GM23338 (cell line): ENCODE results near the gene MARCHF2. TPM values are rescaled to one million over a fixed set of nuclear protein-coding genes. Genes with fewer than 3 reads are reported as not detected.

Source experiments
- ATAC-seq: fragments of 200-7000 bp; cut with Tn5 transposase; 3 replicates; pipeline ENCODE4 v1.9.1; 2020
- DNase-seq: peaks from one replicate; pipeline ENCODE4 v3.0.0-alpha.2; 2015; ENCODE audit warnings: low spot score
- H2AFZ ChIP-seq: fragments of 200-600 bp; sonication (generic); 2 replicates; pipeline ENCODE4 v1.8.0; 2016; ENCODE audit warnings: antibody characterized with exemption, mild to moderate bottlenecking, moderate library complexity
- H3F3A ChIP-seq: fragments of 200-600 bp; sonication (generic); replicated peaks from 2 replicates; pipeline ENCODE4 v1.8.0; 2017; ENCODE audit warnings: antibody characterized with exemption, mixed run types, low read depth
- H3K27ac ChIP-seq: fragments of 200-600 bp; sonication (generic); 2 replicates; pipeline ENCODE4 v1.6.1; 2016; ENCODE audit warnings: low read depth
- H3K27me3 ChIP-seq: fragments of 200-600 bp; sonication (generic); 2 replicates; pipeline ENCODE4 v1.8.0; 2016; ENCODE audit warnings: mild to moderate bottlenecking, mixed run types, moderate library complexity; ENCODE audit not compliant: insufficient read depth
- H3K36me3 ChIP-seq: fragments of 200-600 bp; sonication (generic); 2 replicates; pipeline ENCODE4 v1.8.0; 2016; ENCODE audit warnings: mild to moderate bottlenecking; ENCODE audit not compliant: insufficient read depth
- H3K4me1 ChIP-seq: fragments of 200-600 bp; sonication (generic); 2 replicates; pipeline ENCODE4 v1.8.0; 2016; ENCODE audit warnings: mild to moderate bottlenecking, moderate library complexity; ENCODE audit not compliant: insufficient read depth
- H3K4me2 ChIP-seq: fragments of 200-600 bp; sonication (generic); 2 replicates; pipeline ENCODE4 v1.7.1; 2017; ENCODE audit warnings: mixed run types
- H3K4me3 ChIP-seq: fragments of 200-600 bp; sonication (generic); 2 replicates; pipeline ENCODE4 v1.6.1; 2016; ENCODE audit warnings: mixed run types
- H3K79me2 ChIP-seq: fragments of 200-600 bp; sonication (generic); replicated peaks from 2 replicates; pipeline ENCODE4 v1.8.0; 2017; ENCODE audit warnings: mild to moderate bottlenecking; ENCODE audit not compliant: insufficient read depth
- H3K9me2 ChIP-seq: fragments of 200-600 bp; sonication (generic); 2 replicates; pipeline ENCODE4 v1.8.0; 2017; ENCODE audit not compliant: insufficient read depth
- H4K20me1 ChIP-seq: fragments of 200-600 bp; sonication (generic); replicated peaks from 2 replicates; pipeline ENCODE4 v1.8.0; 2017; ENCODE audit warnings: mild to moderate bottlenecking; ENCODE audit not compliant: insufficient read depth
- H3K27ac Mint-ChIP-seq: 2 replicates; pipeline ENCODE4 v1.8.0; 2020; ENCODE audit warnings: inconsistent platforms, mild to moderate bottlenecking, moderate library complexity, mixed read lengths
- H3K27me3 Mint-ChIP-seq: 3 replicates; pipeline ENCODE4 v1.8.0; 2022; ENCODE audit warnings: low read depth, mild to moderate bottlenecking, moderate library complexity, mixed read lengths, inconsistent platforms; ENCODE audit not compliant: insufficient read depth, poor library complexity
- H3K36me3 Mint-ChIP-seq: 3 replicates; pipeline ENCODE4 v1.8.0; 2021; ENCODE audit warnings: low read depth, mild to moderate bottlenecking, inconsistent platforms, moderate library complexity, mixed read lengths
- H3K4me1 Mint-ChIP-seq: 3 replicates; pipeline ENCODE4 v1.8.0; 2020; ENCODE audit warnings: mild to moderate bottlenecking, inconsistent platforms, mixed read lengths
- H3K4me3 Mint-ChIP-seq: 3 replicates; pipeline ENCODE4 v1.8.0; 2021; ENCODE audit warnings: moderate library complexity, mild to moderate bottlenecking, inconsistent platforms, mixed read lengths
- H3K9me3 Mint-ChIP-seq: 3 replicates; pipeline ENCODE4 v1.8.0; 2020; ENCODE audit warnings: moderate library complexity, mild to moderate bottlenecking, inconsistent platforms, mixed read lengths
- CTCF ChIP-seq, 2 experiments: fragments of 200-600 bp in 1 of 2; sonication (generic) in 1 of 2; conservative IDR thresholded peaks; 2 replicates each; pipeline versions ENCODE4 v1.5.1 to v1.6.1; 2016 to 2017; ENCODE audit warnings: antibody characterized with exemption in 2 of 2, low read depth in 2 of 2, mild to moderate bottlenecking in 2 of 2, moderate library complexity in 1 of 2
- ETS1 ChIP-seq: IDR thresholded peaks from 2 replicates; pipeline ENCODE4 v1.6.1; 2016; ENCODE audit warnings: antibody characterized with exemption
- EZH2phosphoT487 ChIP-seq: fragments of 200-600 bp; sonication (generic); IDR thresholded peaks from one replicate; pipeline ENCODE4 v1.8.1; 2018; ENCODE audit warnings: antibody characterized with exemption; ENCODE audit not compliant: unreplicated experiment
- JUNB ChIP-seq: IDR thresholded peaks from one replicate; pipeline ENCODE4 v1.6.1; 2016; ENCODE audit warnings: antibody characterized with exemption; ENCODE audit not compliant: unreplicated experiment
- POLR2AphosphoS5 ChIP-seq: IDR thresholded peaks from 2 replicates; pipeline ENCODE4 v1.6.1; 2016; ENCODE audit warnings: antibody characterized with exemption, low read depth
- STAT1 ChIP-seq: IDR thresholded peaks from one replicate; pipeline ENCODE4 v1.6.1; 2016; ENCODE audit warnings: antibody characterized with exemption; ENCODE audit not compliant: unreplicated experiment
- ZNF114 ChIP-seq: fragments of 250-450 bp; sonication (Bioruptor Pico); IDR thresholded peaks from 2 replicates; pipeline ENCODE4 v1.5.0; 2020; ENCODE audit warnings: mild to moderate bottlenecking, moderate library complexity
- ZNF462 ChIP-seq: fragments of 250-450 bp; sonication (Bioruptor Pico); IDR thresholded peaks from 2 replicates; pipeline ENCODE4 v1.5.0; 2020; ENCODE audit warnings: mild to moderate bottlenecking, moderate library complexity
- polyA plus RNA-seq: library from polyadenylated mRNA; unstranded; fragments of >200 nt; fragmentation: Nextera tagmentation; extraction: Ambion mirVana; gene quantifications from 2 replicates; pipeline ENCODE4 v1.2.1, GENCODE V29; 2016
- total RNA-seq: library from RNA; depleted of rRNA; stranded (reverse); fragments of >200 nt; shearing (Covaris generic); gene quantifications from 2 replicates; pipeline ENCODE4 v1.2.3, GENCODE V29; 2014

Gene MARCHF2
- total and polyA plus RNA-seq, 2 experiments from 2014 or later: 18.9 to 50.1 TPM

- peaks cover 68% of the 10 kb centered on the region for H3F3A ChIP-seq
- H3K79me2 ChIP-seq: peaks cover 29% of the 10 kb centered on the region
- H2AFZ ChIP-seq: no peak overlapping the region
- H3K4me1 Mint-ChIP-seq: peaks cover 22% of the 10 kb centered on the region
- no peaks in the 10 kb centered on the region for H3K9me2 ChIP-seq
- no peak overlapping the region; the same call in 1 of the 2 replicates for H3K27ac Mint-ChIP-seq
- TF ChIP-seq CTCF (conservative IDR thresholded peaks at IDR 0.05; ENCODE audit: low read depth in 2 of 2) (peak in 1 of 2 experiments; percentile 20; a peak in 1 of 4 replicates), ETS1 (no peak), ZNF114 (CRISPR knock-in tag) (no peak), EZH2phosphoT487 (no peak), POLR2AphosphoS5 (no peak), STAT1 (no peak)
- peaks cover 30% of the 10 kb centered on the region for H4K20me1 ChIP-seq
- H3K4me1 ChIP-seq: no peaks in the 10 kb centered on the region
- no peak overlapping the region for H3K4me2 ChIP-seq
- ATAC-seq: no peak
- H3K27me3 Mint-ChIP-seq: peaks cover 29% of the 10 kb centered on the region
- H3K27ac ChIP-seq: peak overlapping the region; percentile 83; the same call in 1 of the 2 replicates
- H3K36me3 Mint-ChIP-seq: peaks cover 78% of the 10 kb centered on the region
- no peaks in the 10 kb centered on the region for H3K27me3 ChIP-seq
- DNase-seq: no peak
- no peak overlapping the region; the same call in 2 of the 3 replicates for H3K4me3 Mint-ChIP-seq
- H3K4me3 ChIP-seq: no peak overlapping the region
- no peaks in the 10 kb centered on the region; the same call in 1 of the 3 replicates for H3K9me3 Mint-ChIP-seq
- H3K36me3 ChIP-seq: peaks cover 43% of the 10 kb centered on the region
Measured at GRCh38 chr19:8487137-8487851, 74.2 kb downstream of the MARCHF2 start.

- Mint-ChIP-seq H3K9me3 (no peaks in the 10 kb centered on the region; the same call in 2 of the 3 replicates), H3K4me1 (peaks cover 22% of the 10 kb centered on the region), H3K4me3 (no peak overlapping the region; the same call in 2 of the 3 replicates), H3K27ac (peak overlapping the region; percentile 60), H3K27me3 (peaks cover 29% of the 10 kb centered on the region), H3K36me3 (peaks cover 68% of the 10 kb centered on the region)
- H3K4me1 ChIP-seq: no peaks in the 10 kb centered on the region
- H3F3A ChIP-seq: peaks cover 58% of the 10 kb centered on the region
- H3K36me3 ChIP-seq: peaks cover 32% of the 10 kb centered on the region
- H2AFZ ChIP-seq: no peak overlapping the region
- no peak overlapping the region for H3K4me3 ChIP-seq
- no peaks in the 10 kb centered on the region for H3K9me2 ChIP-seq
- DNase-seq (no peak), ATAC-seq (no peak)
- H3K27me3 ChIP-seq: no peaks in the 10 kb centered on the region
- peak overlapping the region; percentile 88; the same call in 1 of the 2 replicates for H3K27ac ChIP-seq
- peaks cover 19% of the 10 kb centered on the region; the same call in 1 of the 2 replicates for H4K20me1 ChIP-seq
- H3K4me2 ChIP-seq: no peak overlapping the region
- H3K79me2 ChIP-seq: peaks cover 18% of the 10 kb centered on the region
- TF ChIP-seq ZNF462 (CRISPR knock-in tag) (no peak), JUNB (no peak), EZH2phosphoT487 (no peak), STAT1 (no peak), ETS1 (no peak), POLR2AphosphoS5 (no peak; the same call in 1 of the 2 replicates)
Measured at GRCh38 chr19:8488365-8488764, 75.3 kb downstream of the MARCHF2 start.
